ENCODE data around the gene TCHH. TPM values are rescaled to one million over a fixed set of nuclear protein-coding genes. Genes with fewer than 3 reads are reported as not detected.
A peak's percentile ranks its signal among the peaks of the same experiment; 100 is the strongest.

Gene TCHH, protein sequence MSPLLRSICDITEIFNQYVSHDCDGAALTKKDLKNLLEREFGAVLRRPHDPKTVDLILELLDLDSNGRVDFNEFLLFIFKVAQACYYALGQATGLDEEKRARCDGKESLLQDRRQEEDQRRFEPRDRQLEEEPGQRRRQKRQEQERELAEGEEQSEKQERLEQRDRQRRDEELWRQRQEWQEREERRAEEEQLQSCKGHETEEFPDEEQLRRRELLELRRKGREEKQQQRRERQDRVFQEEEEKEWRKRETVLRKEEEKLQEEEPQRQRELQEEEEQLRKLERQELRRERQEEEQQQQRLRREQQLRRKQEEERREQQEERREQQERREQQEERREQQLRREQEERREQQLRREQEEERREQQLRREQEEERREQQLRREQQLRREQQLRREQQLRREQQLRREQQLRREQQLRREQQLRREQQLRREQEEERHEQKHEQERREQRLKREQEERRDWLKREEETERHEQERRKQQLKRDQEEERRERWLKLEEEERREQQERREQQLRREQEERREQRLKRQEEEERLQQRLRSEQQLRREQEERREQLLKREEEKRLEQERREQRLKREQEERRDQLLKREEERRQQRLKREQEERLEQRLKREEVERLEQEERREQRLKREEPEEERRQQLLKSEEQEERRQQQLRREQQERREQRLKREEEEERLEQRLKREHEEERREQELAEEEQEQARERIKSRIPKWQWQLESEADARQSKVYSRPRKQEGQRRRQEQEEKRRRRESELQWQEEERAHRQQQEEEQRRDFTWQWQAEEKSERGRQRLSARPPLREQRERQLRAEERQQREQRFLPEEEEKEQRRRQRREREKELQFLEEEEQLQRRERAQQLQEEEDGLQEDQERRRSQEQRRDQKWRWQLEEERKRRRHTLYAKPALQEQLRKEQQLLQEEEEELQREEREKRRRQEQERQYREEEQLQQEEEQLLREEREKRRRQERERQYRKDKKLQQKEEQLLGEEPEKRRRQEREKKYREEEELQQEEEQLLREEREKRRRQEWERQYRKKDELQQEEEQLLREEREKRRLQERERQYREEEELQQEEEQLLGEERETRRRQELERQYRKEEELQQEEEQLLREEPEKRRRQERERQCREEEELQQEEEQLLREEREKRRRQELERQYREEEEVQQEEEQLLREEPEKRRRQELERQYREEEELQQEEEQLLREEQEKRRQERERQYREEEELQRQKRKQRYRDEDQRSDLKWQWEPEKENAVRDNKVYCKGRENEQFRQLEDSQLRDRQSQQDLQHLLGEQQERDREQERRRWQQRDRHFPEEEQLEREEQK (N-terminal part only)
- 0.12 and 0.22 TPM in 2 replicates for total RNA-seq (2022)
- Bru-seq, nascent RNA: percentile 26 among the genes with signal in this experiment
- BruChase-seq, experiment 1, labeled RNA remaining after a 6-hour chase: percentile 31 among the genes with signal in this experiment
- percentile 25 among the genes with signal in this experiment for BruChase-seq, experiment 2, labeled RNA remaining after a 2-hour chase
- long read RNA-seq: 0 reads

DNA sequence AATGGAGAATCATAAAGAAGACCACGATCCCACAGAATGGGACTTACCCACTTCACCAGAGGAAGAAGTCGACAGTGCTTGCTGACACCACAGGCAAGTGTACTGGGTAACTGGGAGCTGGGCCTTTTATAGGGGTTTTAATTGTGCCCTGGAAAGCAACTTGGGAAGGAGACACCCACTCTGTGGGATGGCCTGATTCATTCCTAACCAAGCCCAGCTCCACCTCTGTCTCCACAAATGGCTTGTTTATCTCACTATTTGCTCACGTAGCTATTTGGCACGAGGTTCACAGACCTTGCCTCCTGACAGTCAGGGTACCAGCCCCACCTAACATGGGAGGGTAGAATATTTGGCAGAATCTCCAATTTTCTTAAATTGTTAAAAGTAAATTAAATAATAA is at the start of gene TCHH:
TCHH (minus strand) TSS at position 101 of the 400 bp plus-strand sequence. CDS start 1,364 bp downstream, outside the sequence.
- ChIA-PET CTCF (interaction anchor here (0.7 to 1.6 kb wide), 4 partner anchors 46 to 135 kb away, joined by 3 to 6 read pairs (median 4); no protein-coding TSS in a partner anchor), POLR2A (interaction anchor here (1.1 to 1.7 kb wide), 2 partner anchors 10 to 65 kb away, joined by 3 to 10 read pairs; no protein-coding TSS in a partner anchor)
- Mint-ChIP-seq H3K27me3 (ENCODE audit: insufficient read depth, unreplicated experiment) (no peaks in the 10 kb centered on the region), H3K27ac (ENCODE audit: low read depth, unreplicated experiment) (no peak within 1 kb of the TSS), H3K4me3 (ENCODE audit: unreplicated experiment) (no peak within 1 kb of the TSS), H3K36me3 (ENCODE audit: insufficient read depth, unreplicated experiment) (no peaks in the 10 kb centered on the region), H3K4me1 (ENCODE audit: insufficient read depth, unreplicated experiment) (no peaks in the 10 kb centered on the region), H3K9me3 (ENCODE audit: unreplicated experiment) (no peaks in the 10 kb centered on the region)
- TF ChIP-seq, protein P1, sequence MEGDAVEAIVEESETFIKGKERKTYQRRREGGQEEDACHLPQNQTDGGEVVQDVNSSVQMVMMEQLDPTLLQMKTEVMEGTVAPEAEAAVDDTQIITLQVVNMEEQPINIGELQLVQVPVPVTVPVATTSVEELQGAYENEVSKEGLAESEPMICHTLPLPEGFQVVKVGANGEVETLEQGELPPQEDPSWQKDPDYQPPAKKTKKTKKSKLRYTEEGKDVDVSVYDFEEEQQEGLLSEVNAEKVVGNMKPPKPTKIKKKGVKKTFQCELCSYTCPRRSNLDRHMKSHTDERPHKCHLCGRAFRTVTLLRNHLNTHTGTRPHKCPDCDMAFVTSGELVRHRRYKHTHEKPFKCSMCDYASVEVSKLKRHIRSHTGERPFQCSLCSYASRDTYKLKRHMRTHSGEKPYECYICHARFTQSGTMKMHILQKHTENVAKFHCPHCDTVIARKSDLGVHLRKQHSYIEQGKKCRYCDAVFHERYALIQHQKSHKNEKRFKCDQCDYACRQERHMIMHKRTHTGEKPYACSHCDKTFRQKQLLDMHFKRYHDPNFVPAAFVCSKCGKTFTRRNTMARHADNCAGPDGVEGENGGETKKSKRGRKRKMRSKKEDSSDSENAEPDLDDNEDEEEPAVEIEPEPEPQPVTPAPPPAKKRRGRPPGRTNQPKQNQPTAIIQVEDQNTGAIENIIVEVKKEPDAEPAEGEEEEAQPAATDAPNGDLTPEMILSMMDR (IDR thresholded peaks at IDR 0.05; ENCODE audit: unreplicated experiment): no peak
- no peak for DNase-seq (ENCODE audit: unreplicated experiment)
- no TSS peak for BruUV-seq (replicated peaks)
- intact Hi-C loops (cut with micrococcal nuclease): no loop called here

GRCh38 chr1:152164517-152165136 is 49.4 kb upstream of the TCHH start:
- Mint-ChIP-seq H3K4me1 (ENCODE audit: insufficient read depth, unreplicated experiment) (peaks cover 74% of the 10 kb centered on the region), H3K4me3 (ENCODE audit: unreplicated experiment) (no peak overlapping the region), H3K27me3 (ENCODE audit: insufficient read depth, unreplicated experiment) (no peaks in the 10 kb centered on the region), H3K27ac (ENCODE audit: low read depth, unreplicated experiment) (peak overlapping the region; percentile 99), H3K36me3 (ENCODE audit: insufficient read depth, unreplicated experiment) (peaks cover 13% of the 10 kb centered on the region), H3K9me3 (ENCODE audit: unreplicated experiment) (no peaks in the 10 kb centered on the region)
- TF ChIP-seq, protein P1 (IDR thresholded peaks at IDR 0.05; ENCODE audit: unreplicated experiment): no peak
- no TSS peak for BruUV-seq (replicated peaks)
- peak; percentile 72 for DNase-seq (ENCODE audit: unreplicated experiment)
- ChIA-PET POLR2A (interaction anchor here (0.7 to 16.3 kb wide), 8 partner anchors 16 to 129 kb away, joined by 3 to 503 read pairs (median 6); partner anchors contain the start of gene S100A11), CTCF (interaction anchor here (0.6 to 17.5 kb wide), 10 partner anchors 13 to 294 kb away, joined by 3 to 351 read pairs (median 4); no protein-coding TSS in a partner anchor)
- intact Hi-C loops (cut with micrococcal nuclease): no loop called here

- Mint-ChIP-seq H3K36me3 (ENCODE audit: insufficient read depth, unreplicated experiment) (peaks cover 7% of the 10 kb centered on the region), H3K4me3 (ENCODE audit: unreplicated experiment) (no peak overlapping the region), H3K4me1 (ENCODE audit: insufficient read depth, unreplicated experiment) (peaks cover 57% of the 10 kb centered on the region), H3K27ac (ENCODE audit: low read depth, unreplicated experiment) (peak overlapping the region; percentile 99), H3K9me3 (ENCODE audit: unreplicated experiment) (no peaks in the 10 kb centered on the region), H3K27me3 (ENCODE audit: insufficient read depth, unreplicated experiment) (no peaks in the 10 kb centered on the region)
- TF ChIP-seq, protein P1 (IDR thresholded peaks at IDR 0.05; ENCODE audit: unreplicated experiment): no peak
- BruUV-seq (replicated peaks): no TSS peak
- ChIA-PET POLR2A (interaction anchor here (0.7 to 16.3 kb wide), 14 partner anchors 8 to 228 kb away, joined by 3 to 503 read pairs (median 4); partner anchors contain the start of gene S100A11), CTCF (interaction anchor here (0.6 to 17.5 kb wide), 11 partner anchors 10 to 370 kb away, joined by 3 to 351 read pairs (median 4); no protein-coding TSS in a partner anchor)
- DNase-seq (ENCODE audit: unreplicated experiment): peak; percentile 84
- intact Hi-C loops (cut with micrococcal nuclease): no loop called here
Measured at GRCh38 chr1:152162792-152163463, 47.7 kb upstream of the TCHH start.
